Renal cortex interstitium (tissue), 11 donors: Measurements from ENCODE around the gene CRCP. TPM values are rescaled to one million over a fixed set of nuclear protein-coding genes. Genes with fewer than 3 reads are reported as not detected.
"Not testable (repeated sequence)": the region's sequence is repeated elsewhere in the genome, so short reads cannot be mapped to it uniquely, and the experiment has no call there.

Experiments used
- DNase-seq, 11 donors: peaks; one replicate each; pipeline ENCODE4 v3.0.0-alpha.2; 2013; ENCODE audit warnings: low read depth in 9 of 11, low spot score in 4 of 11; ENCODE audit errors: extremely low read depth in 1 of 11
- polyA plus RNA-seq, 3 donors: library from polyadenylated mRNA; unstranded; fragments of 120-200 nt; gene quantifications; one replicate each; pipeline ENCODE4 v1.2.1, GENCODE V29; 2013; ENCODE audit not compliant: insufficient read length in 3 of 3

Gene CRCP
- polyA plus RNA-seq, 3 donors, result 28.5 to 32.8 (median 28.9) TPM

GRCh38 chr7:66142996-66143395, 28.3 kb downstream of the CRCP start:
- DNase-seq, result no peak

GRCh38 chr7:66143876-66144332, 29.3 kb downstream of the CRCP start:
- DNase-seq, result no peak

- peak; percentile 72 to 93 (median 83) for DNase-seq
Observed at GRCh38 chr7:66145400-66146104, 30.9 kb downstream of the CRCP start.

- no peak for DNase-seq
Observed at GRCh38 chr7:66146701-66147100, 32.1 kb downstream of the CRCP start.

- not testable (repeated sequence) for DNase-seq
Observed at GRCh38 chr7:66147657-66148056, 33.0 kb downstream of the CRCP start.

GRCh38 chr7:66150471-66150870, 35.8 kb downstream of the CRCP start:
- DNase-seq, result no peak

GRCh38 chr7:66152371-66153191, 37.9 kb downstream of the CRCP start:
- no peak for DNase-seq

- no peak for DNase-seq
Observed at GRCh38 chr7:66153691-66154090, 39.0 kb downstream of the CRCP start.

- DNase-seq, result not testable (repeated sequence)
Observed at GRCh38 chr7:66156035-66156434, 41.4 kb downstream of the CRCP start.

- DNase-seq, result no peak
Observed at GRCh38 chr7:66157060-66157459, 42.4 kb downstream of the CRCP start.

GRCh38 chr7:66162622-66163021, 48.0 kb downstream of the CRCP start:
- no peak for DNase-seq

GRCh38 chr7:66163186-66163610, 48.6 kb downstream of the CRCP start:
- no peak for DNase-seq

- DNase-seq, result no peak
Observed at GRCh38 chr7:66164356-66164755, 49.7 kb downstream of the CRCP start.

- DNase-seq, result no peak
Observed at GRCh38 chr7:66167773-66168387, 53.2 kb downstream of the CRCP start.

- DNase-seq, result no peak
Observed at GRCh38 chr7:66169616-66170015, 55.0 kb downstream of the CRCP start.

GRCh38 chr7:66170309-66171231, 55.9 kb downstream of the CRCP start:
- DNase-seq, result peak in 2 of 11 donors; percentile 31 to 48

- DNase-seq, result not testable (repeated sequence)
Observed at GRCh38 chr7:66172536-66173401, 58.1 kb downstream of the CRCP start.

- DNase-seq, result no peak
Observed at GRCh38 chr7:66173856-66174255, 59.2 kb downstream of the CRCP start.
